NCI-H1930 (cell line): ENCODE data around the gene LATS2.
"Not testable (repeated sequence)": the region's sequence is repeated elsewhere in the genome, so short reads cannot be mapped to it uniquely, and the experiment has no call there.

Source experiments
- DNase-seq, 2 experiments: peaks; one replicate each; lab custom pipeline; 2025; lab: John Stamatoyannopoulos, UW

LATS2 gene

GRCh38 chr13:21075379-21076249 lies 14.2 kb upstream of the LATS2 start:
- no peak for DNase-seq

GRCh38 chr13:21075011-21075378 lies 13.6 kb upstream of the LATS2 start:
- DNase-seq, result no peak

GRCh38 chr13:21074546-21074945 lies 13.2 kb upstream of the LATS2 start:
- DNase-seq, result no peak

GRCh38 chr13:21071924-21072323 lies 10.5 kb upstream of the LATS2 start:
- DNase-seq, result no peak

GRCh38 chr13:21071015-21071414 lies 9.6 kb upstream of the LATS2 start:
- DNase-seq, result no peak

GRCh38 chr13:21069561-21070004 lies 8.2 kb upstream of the LATS2 start:
- DNase-seq, result no peak

- DNase-seq, result no peak
Observed at GRCh38 chr13:21067848-21068247, 6.5 kb upstream of the LATS2 start.

GRCh38 chr13:21066946-21067345 lies 5.6 kb upstream of the LATS2 start:
- DNase-seq, result no peak

- no peak for DNase-seq
Observed at GRCh38 chr13:21065686-21066085, 4.3 kb upstream of the LATS2 start.

- no peak for DNase-seq
Observed at GRCh38 chr13:21063031-21063430, 1.6 kb upstream of the LATS2 start.

GRCh38 chr13:21060338-21061028 lies 903 bp downstream of the LATS2 start:
- DNase-seq, result no peak

- no peak for DNase-seq
Observed at GRCh38 chr13:21059641-21060337, 1.6 kb downstream of the LATS2 start.

- no peak for DNase-seq
Observed at GRCh38 chr13:21058361-21058760, 3.0 kb downstream of the LATS2 start.

GRCh38 chr13:21055511-21056045 lies 5.8 kb downstream of the LATS2 start:
- DNase-seq, result no peak

GRCh38 chr13:21055016-21055415 lies 6.4 kb downstream of the LATS2 start:
- no peak for DNase-seq

- no peak for DNase-seq
Observed at GRCh38 chr13:21054313-21054712, 7.1 kb downstream of the LATS2 start.

GRCh38 chr13:21053231-21053630 lies 8.2 kb downstream of the LATS2 start:
- DNase-seq, result no peak

GRCh38 chr13:21051675-21052074 lies 9.7 kb downstream of the LATS2 start:
- DNase-seq, result no peak

- no peak for DNase-seq
Observed at GRCh38 chr13:21050288-21051197, 10.8 kb downstream of the LATS2 start.

GRCh38 chr13:21049731-21050130 lies 11.7 kb downstream of the LATS2 start:
- DNase-seq, result not testable (repeated sequence)
